Progenitor cell of endocrine pancreas (in vitro differentiated cells): ENCODE measurements around the gene DNAH14. TPM values are rescaled to one million over a fixed set of nuclear protein-coding genes. Genes with fewer than 3 reads are reported as not detected.

Experiments used
- DNase-seq: peaks from one replicate; pipeline ENCODE4 v3.0.0; 2021; ENCODE audit warnings: low spot score; ENCODE audit not compliant: unreplicated experiment
- H3K27ac Mint-ChIP-seq: 2 replicates; pipeline ENCODE4 v1.8.0; 2021; ENCODE audit warnings: mild to moderate bottlenecking, moderate library complexity, mixed read lengths
- H3K27me3 Mint-ChIP-seq: 2 replicates; pipeline ENCODE4 v1.8.0; 2021; ENCODE audit warnings: mixed read lengths
- H3K36me3 Mint-ChIP-seq: 2 replicates; pipeline ENCODE4 v1.8.0; 2022; ENCODE audit warnings: mixed read lengths; ENCODE audit not compliant: insufficient read depth
- H3K4me1 Mint-ChIP-seq: 2 replicates; pipeline ENCODE4 v1.8.0; 2021; ENCODE audit warnings: low read depth, mixed read lengths
- H3K4me3 Mint-ChIP-seq: 2 replicates; pipeline ENCODE4 v1.8.0; 2021; ENCODE audit warnings: low read depth, mild to moderate bottlenecking, moderate library complexity, mixed read lengths
- H3K9me3 Mint-ChIP-seq: 2 replicates; pipeline ENCODE4 v1.8.0; 2021; ENCODE audit warnings: low read depth, mixed read lengths
- CTCF ChIP-seq: fragments of 200-600 bp; sonication (generic); IDR thresholded peaks from one replicate; pipeline ENCODE4 v1.5.0; 2021; ENCODE audit warnings: antibody characterized with exemption, mild to moderate bottlenecking; ENCODE audit not compliant: unreplicated experiment
- total RNA-seq: library from RNA; stranded (reverse); gene quantifications from 2 replicates; pipeline ENCODE4 v1.2.1, GENCODE V29; 2021

The DNAH14 gene
- total RNA-seq, 1 donor from 2014 or later, result 71.7 TPM

- H3K4me1 Mint-ChIP-seq, result no peaks in the 10 kb centered on the region
- H3K27me3 Mint-ChIP-seq, result no peaks in the 10 kb centered on the region
- H3K36me3 Mint-ChIP-seq, result no peaks in the 10 kb centered on the region
- TF ChIP-seq CTCF, result no peak
- no peak overlapping the region for H3K27ac Mint-ChIP-seq
- H3K4me3 Mint-ChIP-seq, result no peak overlapping the region
- no peak for DNase-seq
- peaks cover 3% of the 10 kb centered on the region for H3K9me3 Mint-ChIP-seq
Observed at GRCh38 chr1:225368036-225368552, 438.6 kb downstream of the DNAH14 start.

- Mint-ChIP-seq H3K4me1 (no peaks in the 10 kb centered on the region), H3K36me3 (no peaks in the 10 kb centered on the region), H3K9me3 (peaks cover 3% of the 10 kb centered on the region), H3K27me3 (no peaks in the 10 kb centered on the region), H3K27ac (no peak overlapping the region), H3K4me3 (no peak overlapping the region)
- no peak for DNase-seq
- no peak for TF ChIP-seq CTCF
Observed at GRCh38 chr1:225371366-225372010, 442.0 kb downstream of the DNAH14 start.

GRCh38 chr1:225373155-225373554 lies 443.7 kb downstream of the DNAH14 start:
- Mint-ChIP-seq H3K27ac (no peak overlapping the region), H3K27me3 (no peaks in the 10 kb centered on the region), H3K4me3 (no peak overlapping the region), H3K9me3 (peaks cover 3% of the 10 kb centered on the region), H3K4me1 (no peaks in the 10 kb centered on the region), H3K36me3 (no peaks in the 10 kb centered on the region)
- TF ChIP-seq CTCF, result no peak
- DNase-seq, result no peak

- Mint-ChIP-seq H3K36me3 (no peaks in the 10 kb centered on the region), H3K4me3 (no peak overlapping the region), H3K9me3 (peaks cover 3% of the 10 kb centered on the region), H3K27me3 (no peaks in the 10 kb centered on the region), H3K27ac (no peak overlapping the region), H3K4me1 (peaks cover 5% of the 10 kb centered on the region)
- DNase-seq, result no peak
- no peak for TF ChIP-seq CTCF
Observed at GRCh38 chr1:225374996-225375395, 445.5 kb downstream of the DNAH14 start.

GRCh38 chr1:225378880-225379279 lies 449.4 kb downstream of the DNAH14 start:
- no peak for DNase-seq
- H3K27ac Mint-ChIP-seq, result no peak overlapping the region
- no peak overlapping the region for H3K4me3 Mint-ChIP-seq
- no peak for TF ChIP-seq CTCF
- H3K4me1 Mint-ChIP-seq, result peaks cover 5% of the 10 kb centered on the region
- no peaks in the 10 kb centered on the region for H3K27me3 Mint-ChIP-seq
- peaks cover 18% of the 10 kb centered on the region for H3K36me3 Mint-ChIP-seq
- H3K9me3 Mint-ChIP-seq, result peaks cover 2% of the 10 kb centered on the region
